ENCODE data around the gene KHK.

Gene KHK

GRCh38 chr2:27086724-27087593, at the start of gene KHK:
Gene KHK (plus strand): TSS chr2:27086772. CDS start chr2:27087260, 488 bp downstream.
- no peak for DNase-seq (ENCODE audit: low spot score)

DNA sequence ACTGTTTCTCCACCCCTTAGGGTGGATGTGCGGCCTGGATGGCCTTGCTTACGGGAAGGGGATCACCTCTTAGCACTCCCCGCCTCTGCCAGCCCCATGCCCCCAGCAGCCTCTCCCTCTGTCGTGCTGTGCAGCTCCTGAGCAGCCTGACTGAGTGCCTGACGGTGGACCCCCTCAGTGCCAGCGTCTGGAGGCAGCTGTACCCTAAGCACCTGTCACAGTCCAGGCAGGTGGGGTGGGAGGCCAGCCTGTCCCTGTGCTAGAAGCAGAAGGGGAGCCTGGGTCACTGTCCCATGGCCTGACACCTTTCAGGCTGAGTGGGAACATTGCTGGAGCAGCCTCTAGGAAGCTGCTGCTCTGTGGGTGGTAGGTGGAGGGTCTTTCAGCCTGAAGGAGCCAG, 48.6 kb upstream of the KHK start:
- no peak for DNase-seq (ENCODE audit: low spot score)

GRCh38 chr2:27038631-27039339, 47.8 kb upstream of the KHK start:
- no peak for DNase-seq (ENCODE audit: low spot score)

DNA sequence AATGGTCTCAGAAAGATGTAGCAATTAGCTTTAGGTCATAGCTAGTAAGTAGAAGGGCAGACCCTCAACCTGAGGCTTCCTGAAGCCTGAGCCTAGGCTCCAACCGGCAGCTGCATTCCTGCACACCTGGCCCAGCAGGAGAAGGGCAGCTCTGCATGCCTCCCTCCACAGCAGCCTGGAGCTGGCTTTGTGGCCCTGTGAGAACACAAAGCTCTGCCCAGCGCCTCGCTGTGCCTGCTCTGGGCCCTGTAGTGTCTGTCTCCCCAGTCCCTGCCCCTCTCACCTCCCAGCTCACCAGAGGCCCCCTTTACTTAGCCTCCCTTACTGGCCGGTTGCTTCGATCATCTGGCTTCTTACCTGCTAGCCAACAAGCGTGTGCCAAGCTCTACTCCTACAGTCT, 47.1 kb upstream of the KHK start:
- no peak for DNase-seq (ENCODE audit: low spot score)

- DNase-seq (ENCODE audit: low spot score), result no peak
These were observed 46.7 kb upstream of the KHK start for GRCh38 chr2:27039871-27040270.

DNA sequence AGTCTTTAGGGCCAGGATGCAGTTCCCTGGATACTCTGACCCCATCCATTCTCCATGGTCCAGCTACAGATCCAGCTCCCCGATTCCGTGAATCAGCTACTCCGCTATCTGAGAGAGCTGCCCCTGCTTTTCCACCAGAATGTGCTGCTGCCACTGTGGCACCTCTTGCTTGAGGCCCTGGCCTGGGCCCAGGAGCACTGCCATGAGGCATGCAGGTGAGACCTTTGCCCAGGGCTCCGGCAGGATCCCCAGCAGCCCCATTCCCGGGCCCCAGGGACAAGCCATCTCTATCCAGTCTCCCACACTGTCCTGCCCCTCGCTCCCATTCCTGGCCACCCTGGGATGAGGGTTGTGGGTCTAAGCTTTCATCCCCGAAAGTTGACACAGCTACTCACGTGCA, 46.3 kb upstream of the KHK start:
- no peak for DNase-seq (ENCODE audit: low spot score)

GRCh38 chr2:27041752-27042151, 44.8 kb upstream of the KHK start:
- no peak for DNase-seq (ENCODE audit: low spot score)

GRCh38 chr2:27042159-27042661, 44.4 kb upstream of the KHK start:
- DNase-seq (ENCODE audit: low spot score), result no peak

DNA sequence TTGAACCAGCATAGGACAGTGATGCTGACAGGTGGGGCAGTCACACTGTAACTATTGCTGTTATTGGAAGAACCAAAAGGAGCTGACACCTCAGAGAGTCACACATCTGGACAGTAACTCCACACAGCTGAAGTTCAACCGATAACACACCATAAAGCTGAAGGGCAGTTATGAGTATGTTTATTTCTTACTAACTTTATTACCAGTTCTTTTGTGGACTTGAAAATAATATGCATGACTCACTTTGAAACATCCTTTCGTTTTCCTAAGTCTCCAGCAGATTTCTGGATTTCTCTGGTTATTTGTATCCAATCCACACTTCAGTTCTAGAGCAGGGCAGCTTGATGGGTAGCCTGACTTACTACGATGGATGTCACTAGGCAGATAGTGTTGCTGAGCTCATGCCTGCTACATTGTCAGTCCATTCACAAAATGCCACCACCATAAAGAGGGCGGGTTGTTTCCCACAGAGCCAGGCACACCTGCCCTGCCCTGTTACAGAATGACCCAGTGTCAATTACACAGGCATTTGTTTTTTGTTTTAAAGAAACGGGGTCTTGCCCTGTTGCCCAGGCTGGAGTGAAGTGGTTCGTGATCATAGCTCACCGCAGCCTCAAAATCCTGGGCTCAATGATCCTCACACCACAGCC, 43.5 kb upstream of the KHK start:
- DNase-seq (ENCODE audit: low spot score), result no peak

GRCh38 chr2:27049422-27050280, 36.9 kb upstream of the KHK start:
- DNase-seq (ENCODE audit: low spot score), result peak; percentile 48

DNA sequence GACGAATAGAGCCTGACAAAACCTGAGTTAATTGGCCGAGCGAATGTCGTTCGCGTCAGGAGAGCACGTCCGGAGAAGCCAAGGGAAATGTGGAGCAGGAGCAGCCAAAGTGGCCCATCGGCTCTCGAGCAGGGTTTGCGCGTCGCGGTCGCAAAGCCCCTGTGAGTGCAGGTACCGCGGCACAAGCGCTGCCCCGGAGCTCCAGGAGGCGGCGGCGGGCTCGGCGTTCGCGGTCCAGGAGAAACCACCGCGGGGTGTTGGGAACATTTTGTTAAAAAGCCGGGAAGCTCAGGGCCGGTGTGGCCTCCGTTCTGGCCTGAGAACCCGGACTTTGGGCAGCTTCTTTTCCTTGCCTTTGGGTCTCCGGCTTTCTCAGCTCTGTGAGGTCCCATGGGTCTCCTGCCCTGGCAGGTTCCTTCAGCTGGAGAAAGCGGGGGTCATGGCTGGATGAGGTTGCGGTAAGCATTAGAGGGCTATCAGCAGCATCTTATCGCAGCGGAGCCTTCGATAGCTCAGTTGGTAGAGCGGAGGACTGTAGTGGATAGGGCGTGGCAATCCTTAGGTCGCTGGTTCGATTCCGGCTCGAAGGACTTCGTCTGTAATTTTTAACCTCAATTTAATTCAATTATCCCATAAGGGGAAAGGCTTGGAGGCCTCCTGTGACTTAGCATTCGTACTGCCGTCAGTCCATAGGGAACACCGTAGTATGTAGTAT, 36.1 kb upstream of the KHK start:
- DNase-seq (ENCODE audit: low spot score), result peak; percentile 87

DNA sequence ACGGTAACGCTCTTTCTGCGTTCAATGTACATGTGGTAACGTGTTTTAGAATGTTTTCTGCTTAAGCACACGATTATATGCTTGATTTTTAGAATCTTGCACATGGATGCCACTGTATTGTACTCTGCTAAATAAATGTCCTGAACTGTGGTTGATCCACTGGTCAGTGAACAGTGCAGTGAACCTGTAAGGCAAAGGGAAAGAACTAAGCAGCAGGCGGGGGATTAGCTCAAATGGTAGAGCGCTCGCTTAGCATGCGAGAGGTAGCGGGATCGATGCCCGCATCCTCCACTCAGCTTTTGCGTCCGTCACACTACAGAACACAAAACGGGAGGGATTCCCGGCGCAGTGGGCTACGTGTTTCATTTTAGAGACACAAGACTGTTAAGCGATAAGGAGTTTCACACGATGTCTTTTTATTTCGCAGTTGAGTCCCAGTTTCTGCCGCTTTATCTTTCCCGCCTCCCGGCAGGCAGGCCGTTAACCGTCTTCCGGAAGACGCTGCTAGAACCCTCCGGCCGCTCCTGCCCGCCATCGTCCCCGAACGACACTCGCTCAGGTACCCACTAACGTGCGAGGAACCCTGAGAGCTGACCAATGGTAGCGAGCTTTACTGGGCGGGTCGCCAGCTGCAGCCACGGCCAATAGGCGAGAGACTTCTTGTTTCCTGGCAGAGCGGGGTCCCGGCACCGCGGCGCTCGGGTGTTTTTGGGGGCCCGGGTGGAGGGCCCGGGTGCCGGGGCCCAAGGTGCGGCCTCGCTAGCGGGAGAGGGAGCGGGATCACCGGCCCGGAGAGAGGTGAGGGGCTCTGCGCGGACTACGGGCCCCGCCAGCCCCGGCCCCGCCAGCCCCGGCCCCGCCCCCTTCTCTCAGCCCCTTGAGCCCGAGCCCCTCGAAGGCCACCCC, 35.3 kb upstream of the KHK start, which contains the start of gene AGBL5:
Gene AGBL5, plus strand, starts transcription at position 673 of the 906 bp plus-strand sequence. CDS start 1,291 bp downstream, outside the sequence.
- DNase-seq (ENCODE audit: low spot score), result peak; percentile 100

GRCh38 chr2:27051902-27052645, 34.5 kb upstream of the KHK start:
- DNase-seq (ENCODE audit: low spot score), result peak; percentile 38

- no peak for DNase-seq (ENCODE audit: low spot score)
These were observed 33.3 kb upstream of the KHK start for GRCh38 chr2:27053321-27053720.

- no peak for DNase-seq (ENCODE audit: low spot score)
These were observed 32.8 kb upstream of the KHK start for GRCh38 chr2:27053776-27054175.

GRCh38 chr2:27054721-27055120, 31.9 kb upstream of the KHK start:
- DNase-seq (ENCODE audit: low spot score), result no peak

DNA sequence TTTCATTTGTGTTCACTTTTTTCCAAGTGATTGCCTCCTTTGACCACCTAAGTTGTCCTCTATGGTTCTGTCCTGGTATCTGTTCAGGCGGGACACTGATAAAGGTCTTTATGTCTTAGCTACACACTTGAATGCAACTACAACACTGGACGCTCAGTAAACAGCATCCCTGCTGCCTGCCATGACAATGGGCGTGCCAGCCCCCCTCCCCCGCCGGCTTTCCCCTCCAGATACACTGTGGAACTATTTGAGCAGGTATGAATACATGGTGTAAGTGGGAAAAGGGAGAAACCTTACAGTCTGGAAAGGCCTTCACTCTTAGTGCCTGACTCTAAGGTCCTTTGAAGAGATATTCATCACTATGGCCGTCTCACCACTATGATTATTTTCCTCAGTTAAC, 29.4 kb upstream of the KHK start:
- DNase-seq (ENCODE audit: low spot score), result no peak

DNA sequence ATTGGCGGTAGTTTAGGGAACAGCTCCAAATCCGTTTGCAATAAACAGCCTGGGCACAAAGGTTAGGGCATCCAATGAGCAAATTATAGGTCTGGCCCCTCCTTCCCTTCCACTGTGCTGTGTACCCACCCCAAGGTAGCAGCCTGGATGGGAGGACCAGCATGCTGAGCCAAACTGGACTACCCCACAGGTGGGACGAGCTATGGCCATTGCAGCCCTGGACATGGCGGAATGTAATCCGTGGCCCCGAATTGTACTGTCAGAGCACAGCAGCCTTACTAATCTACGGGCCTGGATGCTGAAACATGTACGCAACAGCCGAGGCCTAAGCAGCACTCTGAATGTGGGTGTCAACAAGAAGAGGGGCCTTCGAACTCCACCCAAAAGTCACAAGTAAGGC, 28.4 kb upstream of the KHK start:
- DNase-seq (ENCODE audit: low spot score), result no peak
